ENCODE results near the gene OR56A4. TPM values are rescaled to one million over a fixed set of nuclear protein-coding genes. Genes with fewer than 3 reads are reported as not detected.

Gene OR56A4
- total RNA-seq, 4 donors from 2014 or later = not detected

DNA sequence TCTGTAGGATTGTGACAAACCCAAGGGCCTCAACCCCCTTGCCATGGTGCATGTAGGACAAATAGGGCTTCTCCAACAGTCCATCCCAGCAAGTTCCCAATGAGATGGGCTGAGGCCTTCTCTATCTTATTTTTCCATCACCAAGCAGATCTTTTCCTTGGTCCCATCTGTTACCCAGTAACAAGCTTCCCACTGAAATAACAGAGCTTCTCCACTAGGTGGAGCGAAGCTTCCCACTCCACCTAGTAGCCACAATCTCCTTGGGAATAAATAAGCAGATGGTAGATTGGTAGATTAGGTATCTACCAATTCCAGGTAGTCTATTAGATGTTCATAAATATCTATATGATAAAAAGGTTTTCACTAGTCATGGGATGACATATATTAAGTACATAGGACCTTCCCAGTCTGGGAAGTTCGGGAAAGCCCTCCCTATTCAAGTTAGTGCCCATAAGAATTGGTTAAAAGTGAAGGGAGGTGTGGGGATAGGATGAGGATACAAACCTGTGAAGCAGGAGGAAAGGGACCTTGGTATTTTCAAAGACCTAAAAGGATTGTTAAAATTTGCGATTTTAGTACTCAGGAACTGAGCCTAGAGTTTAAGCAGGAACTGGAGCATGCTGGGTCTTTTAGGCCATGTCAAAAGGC lies 14.0 kb downstream of the OR56A4 start:
- no peaks in the 10 kb centered on the region for H3K36me3 ChIP-seq
- in situ Hi-C loops (cut with MboI; ENCODE audit: low sequenced_read_pairs in 4 of 4) = no loop called here
- H3K9me3 ChIP-seq = no peaks in the 10 kb centered on the region
- no peaks in the 10 kb centered on the region for H3K4me1 ChIP-seq
- intact Hi-C loops (cut with DNase I; ENCODE audit: low total_unique reads) = loop anchor here (2.0 kb wide), 1 partner anchor 360 kb away; no protein-coding TSS in a partner anchor
- ATAC-seq = no peak
- DNase-seq = no peak
- no peak overlapping the region for H3K27ac ChIP-seq
- no peaks in the 10 kb centered on the region for H3K27me3 ChIP-seq
- no peak overlapping the region for H3K4me3 ChIP-seq
- TF ChIP-seq, protein P1, sequence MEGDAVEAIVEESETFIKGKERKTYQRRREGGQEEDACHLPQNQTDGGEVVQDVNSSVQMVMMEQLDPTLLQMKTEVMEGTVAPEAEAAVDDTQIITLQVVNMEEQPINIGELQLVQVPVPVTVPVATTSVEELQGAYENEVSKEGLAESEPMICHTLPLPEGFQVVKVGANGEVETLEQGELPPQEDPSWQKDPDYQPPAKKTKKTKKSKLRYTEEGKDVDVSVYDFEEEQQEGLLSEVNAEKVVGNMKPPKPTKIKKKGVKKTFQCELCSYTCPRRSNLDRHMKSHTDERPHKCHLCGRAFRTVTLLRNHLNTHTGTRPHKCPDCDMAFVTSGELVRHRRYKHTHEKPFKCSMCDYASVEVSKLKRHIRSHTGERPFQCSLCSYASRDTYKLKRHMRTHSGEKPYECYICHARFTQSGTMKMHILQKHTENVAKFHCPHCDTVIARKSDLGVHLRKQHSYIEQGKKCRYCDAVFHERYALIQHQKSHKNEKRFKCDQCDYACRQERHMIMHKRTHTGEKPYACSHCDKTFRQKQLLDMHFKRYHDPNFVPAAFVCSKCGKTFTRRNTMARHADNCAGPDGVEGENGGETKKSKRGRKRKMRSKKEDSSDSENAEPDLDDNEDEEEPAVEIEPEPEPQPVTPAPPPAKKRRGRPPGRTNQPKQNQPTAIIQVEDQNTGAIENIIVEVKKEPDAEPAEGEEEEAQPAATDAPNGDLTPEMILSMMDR (IDR thresholded peaks at IDR 0.05 in 4 of 5, conservative IDR thresholded peaks at IDR 0.05 in 1 of 5) = peak in 2 of 5 experiments; percentile 19 to 41
- no peak for TF ChIP-seq POLR2A (IDR thresholded peaks at IDR 0.05)

DNA sequence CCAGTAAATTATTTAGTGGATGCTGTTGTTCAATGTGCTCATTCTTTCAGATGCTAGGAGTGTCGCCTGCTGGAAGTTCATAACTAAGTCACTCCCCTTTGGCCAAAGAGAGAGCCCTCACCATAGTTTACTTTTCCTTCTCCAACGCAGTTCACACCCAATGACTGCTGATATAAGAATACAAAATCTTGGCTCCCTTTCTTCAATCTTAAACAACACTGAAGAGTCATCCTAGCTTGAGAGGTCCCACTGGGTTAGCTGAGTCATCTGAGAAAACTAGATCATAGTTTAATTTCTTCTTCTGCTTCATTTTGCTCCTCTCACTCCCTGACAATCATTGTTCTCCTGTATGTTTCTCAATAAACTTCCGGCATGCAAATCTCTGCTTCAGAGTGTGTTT lies 14.6 kb downstream of the OR56A4 start:
- H3K36me3 ChIP-seq = no peaks in the 10 kb centered on the region
- TF ChIP-seq POLR2A (IDR thresholded peaks at IDR 0.05) = no peak
- TF ChIP-seq, protein P1 (IDR thresholded peaks at IDR 0.05 in 4 of 5, conservative IDR thresholded peaks at IDR 0.05 in 1 of 5) = no peak
- H3K4me3 ChIP-seq = no peak overlapping the region
- ATAC-seq (no peak), DNase-seq (no peak)
- in situ Hi-C loops (cut with MboI; ENCODE audit: low sequenced_read_pairs in 4 of 4) = no loop called here
- intact Hi-C loops (cut with DNase I; ENCODE audit: low total_unique reads) = loop anchor here (2.0 kb wide), 1 partner anchor 361 kb away; no protein-coding TSS in a partner anchor
- H3K27me3 ChIP-seq = no peaks in the 10 kb centered on the region
- no peak overlapping the region for H3K27ac ChIP-seq
- H3K9me3 ChIP-seq = no peaks in the 10 kb centered on the region
- H3K4me1 ChIP-seq = no peaks in the 10 kb centered on the region

DNA sequence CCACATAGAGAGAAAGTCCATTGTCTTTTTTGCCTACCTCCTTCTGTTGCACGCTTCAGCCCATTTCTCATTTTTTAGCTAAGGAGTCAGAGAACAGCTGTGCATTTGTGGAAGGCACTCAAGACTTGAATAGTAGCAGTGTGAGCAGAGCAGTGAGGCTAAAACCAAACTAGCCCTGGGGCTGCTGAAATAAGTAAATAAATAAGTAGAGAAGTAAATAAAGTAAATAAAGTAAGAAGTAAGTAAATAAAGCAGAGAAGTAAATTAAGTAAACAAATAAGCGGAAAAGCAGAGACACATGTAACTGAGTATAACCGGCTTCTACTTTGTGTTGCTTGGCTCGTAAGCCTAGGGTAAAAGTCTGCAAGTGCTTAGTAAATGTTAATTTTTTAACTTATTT lies 17.5 kb downstream of the OR56A4 start:
- no peaks in the 10 kb centered on the region for H3K9me3 ChIP-seq
- no peak for TF ChIP-seq POLR2A (IDR thresholded peaks at IDR 0.05)
- TF ChIP-seq, protein P1 (IDR thresholded peaks at IDR 0.05 in 4 of 5, conservative IDR thresholded peaks at IDR 0.05 in 1 of 5) = no peak
- no peaks in the 10 kb centered on the region for H3K27me3 ChIP-seq
- in situ Hi-C loops (cut with MboI; ENCODE audit: low sequenced_read_pairs in 4 of 4) = no loop called here
- intact Hi-C loops (cut with DNase I; ENCODE audit: low total_unique reads) = no loop called here
- no peaks in the 10 kb centered on the region for H3K36me3 ChIP-seq
- DNase-seq = no peak
- H3K27ac ChIP-seq = no peak overlapping the region
- H3K4me3 ChIP-seq = no peak overlapping the region
- ATAC-seq = no peak
- H3K4me1 ChIP-seq = no peaks in the 10 kb centered on the region

DNA sequence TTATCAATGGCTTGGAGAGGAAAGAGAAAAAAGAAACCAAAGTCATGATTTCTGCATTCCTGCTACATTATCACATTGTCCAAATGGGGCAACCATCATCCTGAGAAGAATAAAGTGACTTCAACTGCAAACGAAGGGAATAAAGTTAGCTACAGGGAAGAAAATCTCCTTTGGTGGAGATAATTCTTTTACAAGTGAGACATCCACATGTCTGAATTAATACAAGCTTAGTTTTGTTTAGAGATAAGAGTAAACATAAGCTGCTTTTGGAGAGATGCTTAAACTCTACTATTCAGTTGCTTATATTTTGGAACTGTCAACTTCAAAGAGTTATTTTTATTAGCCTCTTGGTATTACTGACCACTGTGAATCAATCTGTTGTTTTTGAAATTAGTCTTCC lies 19.9 kb downstream of the OR56A4 start, which contains the start of gene OR52L1:
OR52L1 (minus strand) TSS at position 101 of the 400 bp plus-strand sequence; CDS start at position 46, 55 bp downstream.
- TF ChIP-seq, protein P1 (IDR thresholded peaks at IDR 0.05 in 4 of 5, conservative IDR thresholded peaks at IDR 0.05 in 1 of 5) = no peak
- Histone ChIP-seq H3K4me3 (no peak within 1 kb of the TSS), H3K36me3 (no peaks in the 10 kb centered on the region), H3K27ac (no peak within 1 kb of the TSS), H3K4me1 (no peaks in the 10 kb centered on the region), H3K9me3 (no peaks in the 10 kb centered on the region), H3K27me3 (no peaks in the 10 kb centered on the region)
- ATAC-seq (no peak), DNase-seq (no peak)
- intact Hi-C loops (cut with DNase I; ENCODE audit: low total_unique reads) (no loop called here), in situ Hi-C loops (cut with MboI; ENCODE audit: low sequenced_read_pairs in 4 of 4) (no loop called here)
